ENCODE results near the gene SGPP2. TPM values are rescaled to one million over a fixed set of nuclear protein-coding genes. Genes with fewer than 3 reads are reported as not detected.

The SGPP2 gene
- total and polyA plus RNA-seq, 2 of the 4 experiments (the other 2 are of a cell fraction) = not detected

GRCh38 chr2:222526480-222527277 lies 102.3 kb downstream of the SGPP2 start:
- no peak overlapping the region for H3K4me3 ChIP-seq (ENCODE audit: insufficient read depth, low read depth, low read length)
- H3K9me1 ChIP-seq (ENCODE audit: insufficient read depth, low read length) = no peaks in the 10 kb centered on the region
- ATAC-seq (ENCODE audit: low read depth) (no peak), DNase-seq (no peak)
- no peak overlapping the region for H3K9ac ChIP-seq (ENCODE audit: low read depth, low read length)
- in situ Hi-C loops (cut with MboI; ENCODE audit: low sequenced_read_pairs) (no loop called here), intact Hi-C loops (cut with micrococcal nuclease) (no loop called here), dilution Hi-C loops (cut with HindIII; ENCODE audit: low sequenced_read_pairs, unreplicated experiment) (no loop called here)
- no peak overlapping the region for H3K23ac ChIP-seq (ENCODE audit: low read depth, low read length)
- no peak overlapping the region for H4K91ac ChIP-seq (ENCODE audit: insufficient read depth, low read depth, low read length)
- no peak overlapping the region for H3K18ac ChIP-seq (ENCODE audit: low read depth, low read length)
- H3K4ac ChIP-seq (ENCODE audit: low read depth, low read length) = no peak overlapping the region
- CTCF ChIA-PET = no interaction called here
- no peak overlapping the region for H4K8ac ChIP-seq (ENCODE audit: low read depth in 2 of 2, low read length in 2 of 2)
- BruUV-seq (replicated peaks) = no TSS peak
- POLR2A ChIA-PET (ENCODE audit: unreplicated experiment) = no interaction called here
- no peak overlapping the region for H2BK20ac ChIP-seq (ENCODE audit: low read depth, low read length)
- no peak overlapping the region for H4K5ac ChIP-seq (ENCODE audit: low read depth, low read length)
- no peak overlapping the region for H2BK120ac ChIP-seq (ENCODE audit: low read depth, low read length)
- no peaks in the 10 kb centered on the region for H3K36me3 ChIP-seq (ENCODE audit: control insufficient read depth, insufficient read depth, low read length)
- no peaks in the 10 kb centered on the region for H3K4me1 ChIP-seq (ENCODE audit: control insufficient read depth, insufficient read depth, low read length)
- H2BK15ac ChIP-seq (ENCODE audit: low read depth, low read length) = no peak overlapping the region
- no peaks in the 10 kb centered on the region for H4K20me1 ChIP-seq (ENCODE audit: insufficient read depth, low read length)
- H3K9me3 ChIP-seq (ENCODE audit: control insufficient read depth, insufficient read depth, low read length) = no peaks in the 10 kb centered on the region
- no peak overlapping the region for H2AK9ac ChIP-seq (replicated peaks; ENCODE audit: low read depth, low read length, poor library complexity)
- no peaks in the 10 kb centered on the region for H3K79me1 ChIP-seq (ENCODE audit: low read depth in 1 of 2, low read length in 2 of 2)
- TF ChIP-seq USF2 (IDR thresholded peaks at IDR 0.05; ENCODE audit: low read depth, low read length) (no peak), MXI1 (IDR thresholded peaks at IDR 0.05; ENCODE audit: borderline replicate concordance, low read depth, low read length) (no peak)
- H3K14ac ChIP-seq (replicated peaks; ENCODE audit: low read depth, low read length) = no peak overlapping the region
- H3K27me3 ChIP-seq (ENCODE audit: control insufficient read depth, insufficient read depth, low read length) = no peaks in the 10 kb centered on the region
- WGBS, 2 experiments (ENCODE audit: extremely low coverage in 2 of 2, insufficient read length in 1 of 2) = no CpG with 5 or more reads among the region's 7 CpGs
- no peak overlapping the region for H2AFZ ChIP-seq (replicated peaks; ENCODE audit: low read length, poor library complexity)
- H3K4me2 ChIP-seq (ENCODE audit: low read depth, low read length) = no peak overlapping the region
- no peak overlapping the region for H3K27ac ChIP-seq (ENCODE audit: insufficient read depth, low read length)
- H2BK5ac ChIP-seq (ENCODE audit: low read depth, low read length, poor library complexity, severe bottlenecking) = no peak overlapping the region
- H3K56ac ChIP-seq (ENCODE audit: extremely low read depth, insufficient read depth, low read length) = no peak overlapping the region; the same call in 1 of the 2 replicates
- no peak overlapping the region for H2AK5ac ChIP-seq (ENCODE audit: low read depth, low read length)

All from IMR-90 (cell line).